Thyroid gland (tissue), 4 donors: ENCODE results near the gene PIGS. TPM values are rescaled to one million over a fixed set of nuclear protein-coding genes. Genes with fewer than 3 reads are reported as not detected.

Experiments
- DNase-seq, 2 donors: peaks; one replicate each; pipeline ENCODE4 v3.0.0-alpha.2; 2019
- H3K27ac ChIP-seq, 3 donors: fragments of 200-600 bp; sonication (generic); 1 replicate in 2 of 3; 2 replicates in 1 of 3; pipeline ENCODE4 v1.5.1; 2016 to 2019; ENCODE audit warnings: mild to moderate bottlenecking in 1 of 3, moderate library complexity in 1 of 3
- H3K27me3 ChIP-seq: fragments of 200-600 bp; sonication (generic); one replicate; pipeline ENCODE4 v1.5.1; 2019
- H3K36me3 ChIP-seq, 2 donors: fragments of 200-600 bp; sonication (generic); one replicate each; pipeline ENCODE4 v1.5.1; 2016 to 2019
- H3K4me1 ChIP-seq, 2 donors: fragments of 200-600 bp; sonication (generic); one replicate each; pipeline ENCODE4 v1.5.1; 2017 to 2019
- H3K4me3 ChIP-seq, 3 donors: fragments of 200-600 bp; sonication (generic); replicated peaks in 1 of 3; 1 replicate in 2 of 3; 2 replicates in 1 of 3; pipeline ENCODE4 v1.5.1; 2016; ENCODE audit warnings: mild to moderate bottlenecking in 1 of 3
- H3K9me3 ChIP-seq: fragments of 200-600 bp; sonication (generic); one replicate; pipeline ENCODE4 v1.5.1; 2017
- CTCF ChIP-seq, 6 experiments: fragments of 200-600 bp in 3 of 6; fragments of 450-650 bp in 3 of 6; sonication (generic) in 3 of 6; IDR thresholded peaks; one replicate each; pipeline ENCODE4 v1.5.1; 2016 to 2019; ENCODE audit warnings: antibody characterized with exemption in 6 of 6, mild to moderate bottlenecking in 2 of 6, inconsistent platforms in 1 of 6, moderate library complexity in 1 of 6
- POLR2A ChIP-seq, 2 donors: fragments of 450-650 bp; IDR thresholded peaks; one replicate each; pipeline ENCODE4 v1.6.1; 2017; ENCODE audit warnings: antibody characterized with exemption in 2 of 2, mild to moderate bottlenecking in 2 of 2, moderate library complexity in 1 of 2
- WGBS, 2 donors: methylation state at CpG; one replicate each; pipeline ENCODE4 v1.1.5; 2017; 5-methylcytosine and 5-hydroxymethylcytosine counted together
- intact Hi-C: fragments of 100-400 bp; cut with DNase I; formaldehyde crosslinking; loops from one replicate; pipeline ENCODE4 v1.15.1; 2023
- total RNA-seq, 4 donors: library from RNA; depleted of rRNA; stranded (reverse); fragments of >200 nt; gene quantifications; one replicate each; pipeline ENCODE4 v1.2.3, GENCODE V29; 2016

The PIGS gene
- total RNA-seq, 4 donors from 2014 or later: 37.2 to 111 (median 74.7) TPM

GRCh38 chr17:28555022-28555421 is 16.3 kb downstream of the PIGS start:
- whole genome bisulfite sequencing, 2 donors: 94 to 100% methylated on average over 3 of the region's 3 CpGs
- intact Hi-C loops: no loop called here
- Histone ChIP-seq H3K27ac (no peak overlapping the region), H3K36me3 (peaks cover 55 to 56% of the 10 kb centered on the region in 2 donors), H3K4me1 (peaks cover 10 to 15% of the 10 kb centered on the region in 2 donors), H3K27me3 (no peaks in the 10 kb centered on the region), H3K4me3 (no peak overlapping the region), H3K9me3 (no peaks in the 10 kb centered on the region)
- TF ChIP-seq POLR2A (IDR thresholded peaks at IDR 0.05) (no peak), CTCF (IDR thresholded peaks at IDR 0.05) (no peak)
- no peak for DNase-seq

GRCh38 chr17:28554565-28554964 is 16.8 kb downstream of the PIGS start:
- Histone ChIP-seq H3K9me3 (no peaks in the 10 kb centered on the region), H3K27me3 (no peaks in the 10 kb centered on the region), H3K27ac (no peak overlapping the region), H3K4me1 (peaks cover 10 to 18% of the 10 kb centered on the region in 2 donors), H3K4me3 (no peak overlapping the region), H3K36me3 (peaks cover 51 to 52% of the 10 kb centered on the region in 2 donors)
- no peak for TF ChIP-seq POLR2A (IDR thresholded peaks at IDR 0.05)
- TF ChIP-seq CTCF (IDR thresholded peaks at IDR 0.05): no peak
- intact Hi-C loops: no loop called here
- DNase-seq: no peak
- WGBS, 2 donors: 82 to 94% methylated on average over 6 of the region's 6 CpGs

- DNase-seq: no peak
- no peak for TF ChIP-seq POLR2A (IDR thresholded peaks at IDR 0.05)
- TF ChIP-seq CTCF (IDR thresholded peaks at IDR 0.05): no peak
- Histone ChIP-seq H3K9me3 (no peaks in the 10 kb centered on the region), H3K4me3 (no peak overlapping the region), H3K27ac (no peak overlapping the region), H3K36me3 (peaks cover 40 to 41% of the 10 kb centered on the region in 2 donors), H3K27me3 (no peaks in the 10 kb centered on the region), H3K4me1 (peaks cover 10 to 18% of the 10 kb centered on the region in 2 donors)
- 93 to 97% methylated on average over 5 of the region's 5 CpGs for WGBS, 2 donors
- intact Hi-C loops: no loop called here
Observed at GRCh38 chr17:28553000-28553505, 18.3 kb downstream of the PIGS start.

- no peaks in the 10 kb centered on the region for H3K27me3 ChIP-seq
- H3K36me3 ChIP-seq: peaks cover 34 to 35% of the 10 kb centered on the region in 2 donors
- WGBS, 2 donors: 5 to 7% methylated on average over 16 to 17 of the region's 67 CpGs
- H3K4me1 ChIP-seq: peaks cover 10 to 18% of the 10 kb centered on the region in 2 donors
- peak; percentile 80 to 81 for DNase-seq
- H3K9me3 ChIP-seq: no peaks in the 10 kb centered on the region
- peak within 1 kb of the TSS; percentile 31 to 91 (median 72) for H3K4me3 ChIP-seq
- H3K27ac ChIP-seq: peak within 1 kb of the TSS in 2 of 3 donors; percentile 48 to 54
- TF ChIP-seq CTCF (IDR thresholded peaks at IDR 0.05): no peak
- peak in 1 of 2 donors; percentile 67 for TF ChIP-seq POLR2A (IDR thresholded peaks at IDR 0.05)
- intact Hi-C loops: no loop called here
Observed at GRCh38 chr17:28552176-28552999, 18.9 kb downstream of the PIGS start, which contains the start of gene UNC119. UNC119 (minus strand) TSS chr17:28552624; CDS start chr17:28552557, 67 bp downstream.
